Measurements from ENCODE around the gene BABAM2.

The BABAM2 gene

GRCh38 chr2:27890924-27891672, 569 bp downstream of the BABAM2 start:
- peak; percentile 59 for DNase-seq (ENCODE audit: low read depth)
- in situ Hi-C loops (cut with HindIII; ENCODE audit: low sequenced_read_pairs): no loop called here
- TF ChIP-seq CTCF (IDR thresholded peaks at IDR 0.05; ENCODE audit: low read depth, low read length, missing control alignments): no peak
- H3K4me3 ChIP-seq (ENCODE audit: low read depth, low read length): peak overlapping the region; percentile 82

- no peak for DNase-seq (ENCODE audit: low read depth)
- in situ Hi-C loops (cut with HindIII; ENCODE audit: low sequenced_read_pairs): no loop called here
- TF ChIP-seq CTCF (IDR thresholded peaks at IDR 0.05; ENCODE audit: low read depth, low read length, missing control alignments): no peak
- H3K4me3 ChIP-seq (ENCODE audit: low read depth, low read length): peak overlapping the region; percentile 82
Measured at GRCh38 chr2:27891673-27892105, 1.2 kb downstream of the BABAM2 start.

GRCh38 chr2:27893006-27893405, 2.5 kb downstream of the BABAM2 start:
- no peak overlapping the region for H3K4me3 ChIP-seq (ENCODE audit: low read depth, low read length)
- TF ChIP-seq CTCF (IDR thresholded peaks at IDR 0.05; ENCODE audit: low read depth, low read length, missing control alignments): no peak
- in situ Hi-C loops (cut with HindIII; ENCODE audit: low sequenced_read_pairs): no loop called here
- no peak for DNase-seq (ENCODE audit: low read depth)

GRCh38 chr2:27897717-27898116, 7.2 kb downstream of the BABAM2 start:
- TF ChIP-seq CTCF (IDR thresholded peaks at IDR 0.05; ENCODE audit: low read depth, low read length, missing control alignments): no peak
- no peak overlapping the region for H3K4me3 ChIP-seq (ENCODE audit: low read depth, low read length)
- in situ Hi-C loops (cut with HindIII; ENCODE audit: low sequenced_read_pairs): no loop called here
- DNase-seq (ENCODE audit: low read depth): no peak

- no peak for DNase-seq (ENCODE audit: low read depth)
- H3K4me3 ChIP-seq (ENCODE audit: low read depth, low read length): no peak overlapping the region
- in situ Hi-C loops (cut with HindIII; ENCODE audit: low sequenced_read_pairs): no loop called here
- no peak for TF ChIP-seq CTCF (IDR thresholded peaks at IDR 0.05; ENCODE audit: low read depth, low read length, missing control alignments)
Measured at GRCh38 chr2:27901234-27901633, 10.7 kb downstream of the BABAM2 start.

GRCh38 chr2:27902098-27902497, 11.6 kb downstream of the BABAM2 start:
- no peak overlapping the region for H3K4me3 ChIP-seq (ENCODE audit: low read depth, low read length)
- in situ Hi-C loops (cut with HindIII; ENCODE audit: low sequenced_read_pairs): no loop called here
- no peak for DNase-seq (ENCODE audit: low read depth)
- TF ChIP-seq CTCF (IDR thresholded peaks at IDR 0.05; ENCODE audit: low read depth, low read length, missing control alignments): no peak

Data from astrocyte of the cerebellum (primary cell).